H1 (cell line): Measurements from ENCODE around the gene PRSS50. TPM values are rescaled to one million over a fixed set of nuclear protein-coding genes. Genes with fewer than 3 reads are reported as not detected.

Experiments used
- CTCF ChIA-PET: fragments of 300-600 bp; sonication (Branson Sonifier 250); formaldehyde crosslinking; loops from one replicate; lab custom pipeline; 2021; ENCODE audit not compliant: partially characterized antibody; lab: Charles Lee
- POLR2A ChIA-PET: fragments of 300-600 bp; sonication (Branson Sonifier 250); formaldehyde crosslinking; loops from one replicate; lab custom pipeline; 2021; ENCODE audit warnings: inconsistent platforms; ENCODE audit not compliant: partially characterized antibody; lab: Charles Lee
- DNase-seq, 2 experiments: peaks; one replicate each; pipeline versions ENCODE4 v3.0.0 to v3.0.0-alpha.2; 2010 to 2022; ENCODE audit warnings: low spot score in 2 of 2, low read depth in 1 of 2, mixed read lengths in 1 of 2
- FAIRE-seq: peaks from 2 replicates; lab custom pipeline; 2011; peaks lifted over from hg19 to GRCh38; lab: Jason Lieb, UNC
- H2AFZ ChIP-seq: 2 replicates; pipeline ENCODE4 v1.8.1; 2012; ENCODE audit warnings: low read length, inconsistent platforms
- H2AK5ac ChIP-seq: 2 replicates; pipeline ENCODE4 v1.6.1; 2013; ENCODE audit warnings: low read depth, low read length
- H2BK120ac ChIP-seq: replicated peaks from 2 replicates; pipeline ENCODE3; 2013; ENCODE audit warnings: low read depth, low read length, inconsistent platforms
- H2BK12ac ChIP-seq: 2 replicates; pipeline ENCODE4 v1.6.1; 2013; ENCODE audit warnings: low read depth, low read length
- H2BK15ac ChIP-seq: 2 replicates; pipeline ENCODE4 v1.6.1; 2013; ENCODE audit warnings: low read length
- H2BK20ac ChIP-seq: 2 replicates; pipeline ENCODE4 v1.6.1; 2013; ENCODE audit warnings: low read length
- H2BK5ac ChIP-seq: 2 replicates; pipeline ENCODE4 v1.6.1; 2013; ENCODE audit warnings: low read depth, low read length
- H3K14ac ChIP-seq: 2 replicates; pipeline ENCODE4 v1.6.1; 2013; ENCODE audit warnings: inconsistent platforms; ENCODE audit not compliant: insufficient read length
- H3K18ac ChIP-seq: 2 replicates; pipeline ENCODE4 v1.6.1; 2013; ENCODE audit warnings: low read length; ENCODE audit errors: extremely low read depth
- H3K23ac ChIP-seq: 2 replicates; pipeline ENCODE4 v1.6.1; 2013; ENCODE audit warnings: inconsistent platforms; ENCODE audit not compliant: insufficient read length
- H3K23me2 ChIP-seq: 2 replicates; pipeline ENCODE4 v1.6.1; 2013; ENCODE audit warnings: low read depth, low read length
- H3K27ac ChIP-seq: 2 replicates; pipeline ENCODE4 v1.6.1; 2011; ENCODE audit warnings: low read depth, low read length, inconsistent platforms
- H3K27me3 ChIP-seq, 4 experiments: replicated peaks in 1 of 4; 1 replicate in 1 of 4; 2 replicates in 3 of 4; pipeline versions ENCODE4 v1.6.1 to v1.8.1; 2011 to 2013; ENCODE audit warnings: low read length in 3 of 4, mild to moderate bottlenecking in 3 of 4, inconsistent platforms in 2 of 4, mixed read lengths in 2 of 4, moderate library complexity in 1 of 4; ENCODE audit not compliant: control insufficient read depth in 3 of 4, insufficient read depth in 3 of 4; ENCODE audit errors: extremely low read depth in 1 of 4
- H3K36me3 ChIP-seq, 4 experiments: 2 replicates each; pipeline versions ENCODE4 v1.6.1 to v1.8.1; 2011 to 2013; ENCODE audit warnings: mild to moderate bottlenecking in 4 of 4, low read length in 3 of 4, moderate library complexity in 2 of 4, control low read depth in 1 of 4, inconsistent platforms in 1 of 4; ENCODE audit not compliant: insufficient read depth in 4 of 4, control insufficient read depth in 2 of 4
- H3K4ac ChIP-seq: replicated peaks from 2 replicates; pipeline ENCODE3; 2013; ENCODE audit warnings: low read length, low read depth, mixed read lengths, inconsistent platforms; ENCODE audit not compliant: insufficient read length
- H3K4me1 ChIP-seq, 4 experiments: replicated peaks in 1 of 4; 1 replicate in 1 of 4; 2 replicates in 3 of 4; pipeline versions ENCODE4 v1.6.1 to v1.8.1; 2011 to 2013; ENCODE audit warnings: low read length in 3 of 4, inconsistent platforms in 2 of 4, mixed read lengths in 1 of 4; ENCODE audit not compliant: insufficient read depth in 4 of 4, control insufficient read depth in 3 of 4
- H3K4me2 ChIP-seq, 2 experiments: 2 replicates each; pipeline versions ENCODE4 v1.6.1 to v1.8.1; 2011 to 2013; ENCODE audit warnings: low read depth in 2 of 2, low read length in 2 of 2, control low read depth in 1 of 2, inconsistent platforms in 1 of 2, mild to moderate bottlenecking in 1 of 2; ENCODE audit not compliant: insufficient read depth in 1 of 2
- H3K4me3 ChIP-seq, 4 experiments: fragments of 200-600, 300-600 bp in 1 of 4; sonication (generic), shearing (Covaris generic), sonication (Bioruptor Twin) in 1 of 4; 2 replicates each; pipeline versions ENCODE4 v1.5.1 to v1.8.1; 2011 to 2016; ENCODE audit warnings: low read length in 4 of 4, low read depth in 3 of 4, control low read depth in 2 of 4, inconsistent platforms in 2 of 4, mild to moderate bottlenecking in 2 of 4, mixed read lengths in 1 of 4, moderate library complexity in 1 of 4; ENCODE audit not compliant: insufficient read depth in 2 of 4; ENCODE audit errors: extremely low read depth in 1 of 4
- H3K56ac ChIP-seq: replicated peaks from 2 replicates; pipeline ENCODE3; 2013; ENCODE audit warnings: low read depth, mild to moderate bottlenecking, mixed read lengths, low read length, inconsistent platforms; ENCODE audit not compliant: insufficient read length
- H3K79me1 ChIP-seq: 2 replicates; pipeline ENCODE4 v1.6.1; 2013; ENCODE audit warnings: low read depth, low read length, control low read depth
- H3K79me2 ChIP-seq, 2 experiments: 2 replicates each; pipeline versions ENCODE4 v1.6.1 to v1.8.1; 2012 to 2013; ENCODE audit warnings: low read length in 2 of 2, mild to moderate bottlenecking in 2 of 2, inconsistent platforms in 1 of 2; ENCODE audit not compliant: insufficient read depth in 2 of 2, control insufficient read depth in 1 of 2
- H3K9ac ChIP-seq, 4 experiments: replicated peaks in 1 of 4; 1 replicate in 1 of 4; 2 replicates in 3 of 4; pipeline versions ENCODE4 v1.6.1 to v1.8.1; 2011 to 2013; ENCODE audit warnings: low read depth in 3 of 4, low read length in 3 of 4, control low read depth in 2 of 4, mild to moderate bottlenecking in 2 of 4, moderate library complexity in 2 of 4, inconsistent platforms in 1 of 4; ENCODE audit errors: extremely low read depth in 1 of 4
- H3K9me3 ChIP-seq, 2 experiments: 2 replicates each; pipeline versions ENCODE4 v1.6.1 to v1.8.1; 2012 to 2013; ENCODE audit warnings: mild to moderate bottlenecking in 2 of 2, moderate library complexity in 2 of 2, control low read depth in 1 of 2, inconsistent platforms in 1 of 2, low read depth in 1 of 2, low read length in 1 of 2, mixed read lengths in 1 of 2; ENCODE audit not compliant: insufficient read depth in 2 of 2
- H4K20me1 ChIP-seq, 2 experiments: replicated peaks in 1 of 2; 2 replicates each; pipeline versions ENCODE3 to v1.8.1; 2011 to 2013; ENCODE audit warnings: inconsistent platforms in 2 of 2, low read length in 2 of 2, mild to moderate bottlenecking in 1 of 2; ENCODE audit not compliant: insufficient read depth in 2 of 2, control insufficient read depth in 1 of 2
- H4K5ac ChIP-seq: 2 replicates; pipeline ENCODE4 v1.6.1; 2013; ENCODE audit warnings: low read length, low read depth, mixed read lengths, inconsistent platforms; ENCODE audit not compliant: insufficient read length
- H4K8ac ChIP-seq: 2 replicates; pipeline ENCODE4 v1.8.0; 2013; ENCODE audit warnings: mild to moderate bottlenecking, moderate library complexity, low read length, inconsistent platforms; ENCODE audit not compliant: insufficient read depth; ENCODE audit errors: extremely low read depth
- H4K91ac ChIP-seq: replicated peaks from 2 replicates; pipeline ENCODE3; 2013; ENCODE audit warnings: low read length, mixed read lengths, inconsistent platforms; ENCODE audit not compliant: insufficient read length
- BRCA1 ChIP-seq: IDR thresholded peaks from 2 replicates; pipeline ENCODE4 v1.6.1; 2012; ENCODE audit warnings: low read depth, low read length, improper control_type of control experiment
- CBX5 ChIP-seq: fragments of 300-800, 300-1000 bp; sonication (generic); IDR thresholded peaks from 2 replicates; pipeline ENCODE4 v1.7.1; 2016; ENCODE audit warnings: antibody characterized with exemption, low read length, low read depth
- CHD1 ChIP-seq: IDR thresholded peaks from 2 replicates; pipeline ENCODE4 v1.6.1; 2012; ENCODE audit warnings: low read depth, low read length, improper control_type of control experiment
- CREB1 ChIP-seq: IDR thresholded peaks from 2 replicates; pipeline ENCODE4 v1.6.1; 2012; ENCODE audit warnings: inconsistent platforms
- CTCF ChIP-seq, 3 experiments: IDR thresholded peaks; 1 replicate in 2 of 3; 2 replicates in 1 of 3; pipeline versions ENCODE4 v1.5.1 to v1.6.1; 2011; ENCODE audit warnings: low read length in 3 of 3, mild to moderate bottlenecking in 3 of 3, inconsistent platforms in 2 of 3, low read depth in 1 of 3, moderate library complexity in 1 of 3; ENCODE audit not compliant: insufficient read depth in 1 of 3; ENCODE audit errors: control extremely low read depth in 1 of 3
- KDM1A ChIP-seq: fragments of 200-600, 300-600 bp; sonication (generic); IDR thresholded peaks from 2 replicates; pipeline ENCODE4 v1.7.1; 2016; ENCODE audit warnings: mild to moderate bottlenecking, low read length, borderline replicate concordance
- PHF8 ChIP-seq: fragments of 200-600 bp; sonication (generic); conservative IDR thresholded peaks from 2 replicates; pipeline ENCODE4 v1.7.1; 2012; ENCODE audit warnings: low read depth, mild to moderate bottlenecking, inconsistent platforms, low read length, moderate library complexity
- RFX5 ChIP-seq: IDR thresholded peaks from 2 replicates; pipeline ENCODE4 v1.6.1; 2011; ENCODE audit warnings: low read depth, low read length, improper control_type of control experiment, borderline replicate concordance
- ZNF274 ChIP-seq: IDR thresholded peaks from 2 replicates; pipeline ENCODE4 v1.7.0; 2012; ENCODE audit warnings: low read length, borderline replicate concordance; ENCODE audit errors: extremely low read depth
- WGBS, 2 experiments: shearing (Covaris generic) in 1 of 2; methylation state at CpG; one replicate each; pipeline versions ENCODE4 v1.1.6 to v1.1.7; 2013 to 2015; ENCODE audit warnings: low lambda C conversion rate in 2 of 2, mixed read lengths in 2 of 2, inconsistent platforms in 1 of 2, low coverage in 1 of 2, missing lambda C conversion rate in 1 of 2; ENCODE audit not compliant: insufficient replicate concordance in 2 of 2, insufficient coverage in 1 of 2, insufficient read length in 1 of 2; ENCODE audit errors: extremely low coverage in 1 of 2, missing lambda C conversion rate in 1 of 2; 5-methylcytosine and 5-hydroxymethylcytosine counted together
- polyA plus RNA-seq, 7 experiments: library from polyadenylated mRNA; depleted of rRNA in 3 of 7; stranded (reverse) in 5 of 7; unstranded in 2 of 7; fragments of >200 nt in 5 of 7; fragments of 200-250 nt in 2 of 7; gene quantifications; 1 replicate in 5 of 7; 2 replicates in 1 of 7; 4 replicates in 1 of 7; pipeline versions ENCODE4 v1.2.1 to v1.2.3, GENCODE V29; 2011 to 2013; ENCODE audit warnings: missing spikeins in 2 of 7, mixed read lengths in 2 of 7
- total RNA-seq: library from RNA; stranded (reverse); fragmentation: NEBNext Ultra II Directional; extraction: Animal tissue kit (Norgen Biotek cat#: 25700); gene quantifications from 2 replicates; pipeline ENCODE4 v1.2.1, GENCODE V29; 2021

The PRSS50 gene
- total and polyA plus RNA-seq, 2 of the 8 experiments (the other 6 are each of a cell fraction or from before 2014, with no cell fraction given), result 0.47 to 0.71 TPM

- H3K23me2 ChIP-seq, result no peaks in the 10 kb centered on the region
- POLR2A ChIA-PET, result interaction anchor here (0.7 to 1.7 kb wide), 4 partner anchors 9 to 98 kb away, joined by 3 to 5 read pairs (median 3); no protein-coding TSS in a partner anchor
- CTCF ChIA-PET, result interaction anchor here (0.6 to 4.3 kb wide), 17 partner anchors 10 to 90 kb away, joined by 3 to 32 read pairs (median 4); partner anchors contain the start of gene ALS2CL
Observed at GRCh38 chr3:46673151-46674030, 44.3 kb downstream of the PRSS50 start.

More at GRCh38 chr3:46673151-46674030, 44.3 kb downstream of the PRSS50 start:
- TF ChIP-seq PHF8 (no peak), RFX5 (no peak), BRCA1 (no peak), CREB1 (no peak), CTCF (IDR thresholded peaks at IDR 0.05; ENCODE audit: control extremely low read depth in 1 of 3, insufficient read depth in 1 of 3, low read depth in 1 of 3, low read length in 3 of 3) (no peak), ZNF274 (no peak), CHD1 (no peak), CBX5 (no peak), KDM1A (no peak)
- Histone ChIP-seq H3K4me1 (no peaks in the 10 kb centered on the region; a peak in 1 of 7 replicates), H3K14ac (no peak overlapping the region), H2BK20ac (no peak overlapping the region), H3K79me1 (no peaks in the 10 kb centered on the region), H3K4me2 (no peak overlapping the region), H2AK5ac (no peak overlapping the region), H2BK15ac (no peak overlapping the region), H3K56ac (no peak overlapping the region), H4K20me1 (peaks cover 0 to 1% of the 10 kb centered on the region in 2 experiments), H2BK12ac (no peak overlapping the region), H4K5ac (no peak overlapping the region), H3K79me2 (no peaks in the 10 kb centered on the region), H2BK5ac (no peak overlapping the region), H3K4me3 (no peak overlapping the region), H2AFZ (no peak overlapping the region), H3K36me3 (no peaks in the 10 kb centered on the region), H3K23ac (no peak overlapping the region), H4K8ac (peak overlapping the region; percentile 69; the same call in 1 of the 2 replicates), H3K18ac (peak overlapping the region; percentile 48), H3K9me3 (no peaks in the 10 kb centered on the region), H4K91ac (no peak overlapping the region), H3K4ac (no peak overlapping the region), H2BK120ac (no peak overlapping the region), H3K27ac (no peak overlapping the region), H3K9ac (no peak overlapping the region), H3K27me3 (no peaks in the 10 kb centered on the region)
- WGBS, 2 experiments, result 85% methylated on average over 6 of the region's 10 CpGs; no CpG with 5 or more reads in 1 of the 2 experiments
- FAIRE-seq, result no peak
- DNase-seq, result no peak
